Type B pancreatic cell (in vitro differentiated cells): Measurements from ENCODE around the gene PYGM. TPM values are rescaled to one million over a fixed set of nuclear protein-coding genes. Genes with fewer than 3 reads are reported as not detected.

Experiments
- DNase-seq: peaks from one replicate; pipeline ENCODE4 v3.0.0; 2021; ENCODE audit warnings: mixed read lengths; ENCODE audit not compliant: unreplicated experiment; ENCODE audit errors: extremely low spot score
- H3K27ac Mint-ChIP-seq: 2 replicates; pipeline ENCODE4 v1.8.0; 2021; ENCODE audit warnings: mild to moderate bottlenecking, mixed read lengths
- H3K27me3 Mint-ChIP-seq: 2 replicates; pipeline ENCODE4 v1.8.0; 2021; ENCODE audit warnings: mixed read lengths
- H3K36me3 Mint-ChIP-seq: 2 replicates; pipeline ENCODE4 v1.8.0; 2021; ENCODE audit warnings: mixed read lengths
- H3K4me1 Mint-ChIP-seq: one replicate; pipeline ENCODE4 v1.8.0; 2021; ENCODE audit warnings: mixed read lengths; ENCODE audit not compliant: unreplicated experiment
- H3K4me3 Mint-ChIP-seq: 2 replicates; pipeline ENCODE4 v1.8.0; 2021; ENCODE audit warnings: mild to moderate bottlenecking, mixed read lengths
- H3K9me3 Mint-ChIP-seq: 2 replicates; pipeline ENCODE4 v1.8.0; 2021; ENCODE audit warnings: mixed read lengths
- CTCF ChIP-seq: fragments of 200-600 bp; sonication (generic); conservative IDR thresholded peaks from 2 replicates; pipeline ENCODE4 v1.5.0; 2021; ENCODE audit warnings: antibody characterized with exemption, mild to moderate bottlenecking
- total RNA-seq: library from RNA; stranded (reverse); gene quantifications from 2 replicates; pipeline ENCODE4 v1.2.1, GENCODE V29; 2021; ENCODE audit warnings: low replicate concordance

PYGM gene
- total RNA-seq, 1 donor from 2014 or later: 239 TPM

GRCh38 chr11:64787526-64788320 lies 27.9 kb upstream of the PYGM start:
- TF ChIP-seq CTCF: peak; percentile 81
- H3K27me3 Mint-ChIP-seq: no peaks in the 10 kb centered on the region
- H3K27ac Mint-ChIP-seq: no peak overlapping the region
- H3K9me3 Mint-ChIP-seq: no peaks in the 10 kb centered on the region
- no peak for DNase-seq
- no peaks in the 10 kb centered on the region for H3K4me1 Mint-ChIP-seq
- H3K36me3 Mint-ChIP-seq: peaks cover 3% of the 10 kb centered on the region
- no peak overlapping the region for H3K4me3 Mint-ChIP-seq

DNA sequence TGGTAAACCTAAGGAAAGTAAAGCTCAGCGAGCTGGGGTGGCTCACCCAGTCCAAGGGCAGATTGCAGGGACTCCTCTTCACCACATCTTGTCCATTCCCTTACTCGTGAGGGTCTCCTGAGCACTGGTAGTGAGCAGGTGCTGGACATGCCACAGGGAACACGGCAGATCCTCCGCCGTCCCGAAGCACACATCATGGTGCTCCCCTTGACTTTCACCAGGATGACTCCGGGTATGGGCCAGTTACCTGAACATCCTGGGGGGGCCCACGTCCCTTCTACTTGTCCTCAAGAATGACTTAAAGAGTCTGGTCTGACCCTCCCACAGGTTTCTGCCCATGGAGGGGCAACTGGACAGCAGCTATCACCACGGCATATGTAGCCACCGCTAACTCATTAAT lies 26.5 kb upstream of the PYGM start:
- no peak for DNase-seq
- H3K9me3 Mint-ChIP-seq: no peaks in the 10 kb centered on the region
- no peak for TF ChIP-seq CTCF
- no peaks in the 10 kb centered on the region for H3K4me1 Mint-ChIP-seq
- no peak overlapping the region for H3K4me3 Mint-ChIP-seq
- peaks cover 3% of the 10 kb centered on the region for H3K36me3 Mint-ChIP-seq
- no peak overlapping the region for H3K27ac Mint-ChIP-seq
- H3K27me3 Mint-ChIP-seq: no peaks in the 10 kb centered on the region

- peaks cover 3% of the 10 kb centered on the region for H3K36me3 Mint-ChIP-seq
- H3K27me3 Mint-ChIP-seq: no peaks in the 10 kb centered on the region
- TF ChIP-seq CTCF: no peak
Measured at GRCh38 chr11:64784813-64785581, 25.2 kb upstream of the PYGM start.

DNA sequence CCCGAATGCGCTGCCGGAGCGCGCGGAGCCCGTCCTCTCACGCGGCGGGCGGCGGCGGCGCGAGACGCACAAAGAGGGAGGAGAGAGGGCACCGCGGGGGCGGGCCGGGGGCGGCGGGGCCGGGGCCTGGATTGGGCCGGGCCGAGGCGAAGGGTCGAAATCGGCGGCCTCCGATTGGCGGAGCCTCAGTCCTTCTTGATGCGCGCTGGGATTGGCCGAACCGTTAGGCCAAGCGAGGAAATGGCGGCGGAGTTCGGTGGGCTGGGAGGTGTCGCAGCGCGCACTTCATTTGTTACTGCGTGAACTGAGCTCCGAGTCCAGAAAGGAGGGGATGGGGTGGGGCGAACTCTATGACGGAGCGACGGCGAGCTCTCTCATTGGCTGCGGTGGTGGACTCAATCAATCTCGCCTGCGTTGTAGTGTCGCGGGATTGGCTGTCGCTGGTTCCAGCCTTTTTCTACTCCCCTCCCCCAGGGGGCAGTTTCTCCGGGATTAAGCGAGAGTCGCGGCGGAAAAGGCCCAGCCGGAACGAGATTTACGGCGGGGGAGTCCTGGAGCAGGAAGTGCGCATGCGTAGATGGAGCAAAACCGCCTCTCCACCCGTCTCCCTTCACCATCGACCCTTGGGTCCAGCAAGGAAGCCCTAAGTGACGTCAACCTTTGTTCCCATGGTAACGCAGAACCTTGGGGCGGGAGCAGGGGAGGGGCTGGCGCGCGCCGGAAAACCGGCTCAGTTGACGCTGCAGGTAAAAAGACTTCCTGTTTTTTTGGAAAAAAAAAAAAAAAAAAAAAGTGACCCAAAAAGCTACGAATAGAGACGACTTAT lies 18.9 kb upstream of the PYGM start, which contains the start of gene SF1:
TSS of gene SF1 (minus strand) at position 70 of the 826 bp plus-strand sequence. CDS start 150 bp downstream, outside the sequence.
- H3K36me3 Mint-ChIP-seq: peaks cover 32% of the 10 kb centered on the region
- peak within 1 kb of the TSS; percentile 98 for H3K27ac Mint-ChIP-seq

More at GRCh38 chr11:64784813-64785581, 25.2 kb upstream of the PYGM start:
- H3K27ac Mint-ChIP-seq: no peak overlapping the region
- H3K4me3 Mint-ChIP-seq: no peak overlapping the region
- no peak for DNase-seq
- no peaks in the 10 kb centered on the region for H3K4me1 Mint-ChIP-seq
- H3K9me3 Mint-ChIP-seq: no peaks in the 10 kb centered on the region

More for the DNA sequence above, 18.9 kb upstream of the PYGM start, which contains the start of gene SF1:
- no peak for TF ChIP-seq CTCF
- Mint-ChIP-seq H3K27me3 (peaks cover 3% of the 10 kb centered on the region), H3K9me3 (no peaks in the 10 kb centered on the region), H3K4me1 (peaks cover 21% of the 10 kb centered on the region), H3K4me3 (peak within 1 kb of the TSS; percentile 97)
- peak; percentile 99 for DNase-seq
